ENCODE data around the gene CYP27B1. TPM values are rescaled to one million over a fixed set of nuclear protein-coding genes. Genes with fewer than 3 reads are reported as not detected.

CYP27B1 gene
- total and polyA plus RNA-seq, 9 of the 15 experiments (the other 6 are each of a cell fraction or from before 2014, with no cell fraction given): 0.18 to 4.2 (median 1.8) TPM

DNA sequence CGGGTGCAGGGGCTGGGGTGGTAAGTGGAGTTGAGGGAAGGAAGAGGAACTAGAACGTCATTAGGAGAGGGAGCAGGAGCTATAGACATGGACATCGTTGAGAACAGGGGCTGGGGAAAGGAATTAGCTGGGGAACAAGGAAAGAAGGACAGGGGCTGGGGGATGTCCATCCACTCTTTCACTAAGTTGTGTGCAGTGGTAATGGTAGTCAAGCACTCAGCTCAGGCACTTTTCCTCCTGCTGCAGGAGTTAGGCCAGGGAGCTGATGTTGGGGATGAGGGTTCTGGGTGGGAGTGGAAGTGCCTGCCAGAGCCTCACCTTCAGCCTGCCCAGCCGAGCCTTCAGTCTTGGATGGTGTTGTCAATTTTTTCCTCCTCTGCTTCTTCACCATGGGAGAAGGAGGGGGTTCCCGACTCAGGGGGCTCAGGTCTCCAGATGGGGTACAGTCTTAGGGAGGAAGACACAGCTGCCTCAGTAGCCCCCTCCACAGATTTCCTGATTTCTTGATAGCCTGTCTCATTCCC is 37.5 kb downstream of the CYP27B1 start:
- in situ Hi-C loops (cut with MboI) (no loop called here), intact Hi-C loops (cut with micrococcal nuclease) (loop anchor here (1.0 kb wide), 1 partner anchor 143 kb away; no protein-coding TSS in a partner anchor)
- no peak for ATAC-seq
- H3K4me2 ChIP-seq (ENCODE audit: insufficient read depth, low read length): no peak overlapping the region
- 3% methylated on average over 3 of the region's 5 CpGs for WGBS (ENCODE audit: insufficient coverage, low coverage, missing lambda C conversion rate)
- peaks cover 33 to 50% of the 10 kb centered on the region in 2 experiments for H3K27me3 ChIP-seq (ENCODE audit: control insufficient read depth in 2 of 2, insufficient read depth in 2 of 2, low read length in 2 of 2)
- no peaks in the 10 kb centered on the region; the same call in 1 of the 2 replicates for H3K9me3 ChIP-seq (replicated peaks; ENCODE audit: control insufficient read depth, insufficient read depth, low read depth, low read length)
- ChIA-PET CTCF (ENCODE audit: low intra/inter-chr PET ratio) (no interaction called here), POLR2A (interaction anchor here (0.5 to 1.2 kb wide), 5 partner anchors 10 to 1803 kb away, joined by 3 to 6 read pairs (median 3); no protein-coding TSS in a partner anchor)
- DNase-seq (ENCODE audit: extremely low read depth in 1 of 4, low spot score in 3 of 4): no peak
- no peaks in the 10 kb centered on the region for H3K36me3 ChIP-seq (ENCODE audit: control insufficient read depth, insufficient read depth, low read length)
- no peak overlapping the region for H3K27ac ChIP-seq (ENCODE audit: extremely low read depth, low read depth, low read length)
- peaks cover 4% of the 10 kb centered on the region for H3K9me1 ChIP-seq (ENCODE audit: control insufficient read depth, insufficient read depth, low read length)
- no peak for FAIRE-seq
- no peak overlapping the region for H3K4me3 ChIP-seq
- H3K9ac ChIP-seq (ENCODE audit: insufficient read depth in 1 of 2, low read depth in 2 of 2, low read length in 2 of 2): no peak overlapping the region
- H2AFZ ChIP-seq (ENCODE audit: low read depth, low read length): no peak overlapping the region
- H3K79me2 ChIP-seq (ENCODE audit: control insufficient read depth, insufficient read depth, low read length): no peaks in the 10 kb centered on the region
- H3K4me1 ChIP-seq (replicated peaks in 1 of 2; ENCODE audit: control insufficient read depth in 2 of 2, insufficient read depth in 2 of 2, low read length in 2 of 2): peaks cover 0 to 17% of the 10 kb centered on the region in 2 experiments; a peak in 2 of 5 replicates
- no TSS peak for BruUV-seq (replicated peaks)
- no peaks in the 10 kb centered on the region; the same call in 1 of the 2 replicates for H4K20me1 ChIP-seq (replicated peaks; ENCODE audit: control insufficient read depth, insufficient read depth, low read length)
- TF ChIP-seq SMARCA5 (IDR thresholded peaks at IDR 0.05) (no peak), ZBTB17 (CRISPR knock-in tag; IDR thresholded peaks at IDR 0.05) (no peak), RBBP5 (IDR thresholded peaks at IDR 0.05; ENCODE audit: borderline replicate concordance, insufficient read depth, low read length, poor library complexity, severe bottlenecking) (no peak), KDM4B (IDR thresholded peaks at IDR 0.05; ENCODE audit: borderline replicate concordance in 2 of 2, low read depth in 1 of 2) (no peak), PHF20 (IDR thresholded peaks at IDR 0.05; ENCODE audit: partially characterized antibody) (no peak), XRCC4 (IDR thresholded peaks at IDR 0.05; ENCODE audit: extremely low read depth, insufficient read depth, insufficient read length) (no peak), SMARCA4 (IDR thresholded peaks at IDR 0.05) (no peak), JUNB (CRISPR knock-in tag; conservative IDR thresholded peaks at IDR 0.05) (no peak), CREBBP (IDR thresholded peaks at IDR 0.05; ENCODE audit: low read depth, low read length) (no peak), TARDBP (IDR thresholded peaks at IDR 0.05) (no peak), ZNF41 (CRISPR knock-in tag; conservative IDR thresholded peaks at IDR 0.05) (no peak), POLR3G (IDR thresholded peaks at IDR 0.05; ENCODE audit: extremely low read depth, insufficient read length, insufficient replicate concordance) (no peak), TAL1 (IDR thresholded peaks at IDR 0.05) (no peak), CHCHD3 (CRISPR knock-in tag; IDR thresholded peaks at IDR 0.05) (no peak)
- TF ChIP-seq, protein P1, sequence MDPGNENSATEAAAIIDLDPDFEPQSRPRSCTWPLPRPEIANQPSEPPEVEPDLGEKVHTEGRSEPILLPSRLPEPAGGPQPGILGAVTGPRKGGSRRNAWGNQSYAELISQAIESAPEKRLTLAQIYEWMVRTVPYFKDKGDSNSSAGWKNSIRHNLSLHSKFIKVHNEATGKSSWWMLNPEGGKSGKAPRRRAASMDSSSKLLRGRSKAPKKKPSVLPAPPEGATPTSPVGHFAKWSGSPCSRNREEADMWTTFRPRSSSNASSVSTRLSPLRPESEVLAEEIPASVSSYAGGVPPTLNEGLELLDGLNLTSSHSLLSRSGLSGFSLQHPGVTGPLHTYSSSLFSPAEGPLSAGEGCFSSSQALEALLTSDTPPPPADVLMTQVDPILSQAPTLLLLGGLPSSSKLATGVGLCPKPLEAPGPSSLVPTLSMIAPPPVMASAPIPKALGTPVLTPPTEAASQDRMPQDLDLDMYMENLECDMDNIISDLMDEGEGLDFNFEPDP (CRISPR knock-in tag; IDR thresholded peaks at IDR 0.05): no peak
- TF ChIP-seq, protein P2, sequence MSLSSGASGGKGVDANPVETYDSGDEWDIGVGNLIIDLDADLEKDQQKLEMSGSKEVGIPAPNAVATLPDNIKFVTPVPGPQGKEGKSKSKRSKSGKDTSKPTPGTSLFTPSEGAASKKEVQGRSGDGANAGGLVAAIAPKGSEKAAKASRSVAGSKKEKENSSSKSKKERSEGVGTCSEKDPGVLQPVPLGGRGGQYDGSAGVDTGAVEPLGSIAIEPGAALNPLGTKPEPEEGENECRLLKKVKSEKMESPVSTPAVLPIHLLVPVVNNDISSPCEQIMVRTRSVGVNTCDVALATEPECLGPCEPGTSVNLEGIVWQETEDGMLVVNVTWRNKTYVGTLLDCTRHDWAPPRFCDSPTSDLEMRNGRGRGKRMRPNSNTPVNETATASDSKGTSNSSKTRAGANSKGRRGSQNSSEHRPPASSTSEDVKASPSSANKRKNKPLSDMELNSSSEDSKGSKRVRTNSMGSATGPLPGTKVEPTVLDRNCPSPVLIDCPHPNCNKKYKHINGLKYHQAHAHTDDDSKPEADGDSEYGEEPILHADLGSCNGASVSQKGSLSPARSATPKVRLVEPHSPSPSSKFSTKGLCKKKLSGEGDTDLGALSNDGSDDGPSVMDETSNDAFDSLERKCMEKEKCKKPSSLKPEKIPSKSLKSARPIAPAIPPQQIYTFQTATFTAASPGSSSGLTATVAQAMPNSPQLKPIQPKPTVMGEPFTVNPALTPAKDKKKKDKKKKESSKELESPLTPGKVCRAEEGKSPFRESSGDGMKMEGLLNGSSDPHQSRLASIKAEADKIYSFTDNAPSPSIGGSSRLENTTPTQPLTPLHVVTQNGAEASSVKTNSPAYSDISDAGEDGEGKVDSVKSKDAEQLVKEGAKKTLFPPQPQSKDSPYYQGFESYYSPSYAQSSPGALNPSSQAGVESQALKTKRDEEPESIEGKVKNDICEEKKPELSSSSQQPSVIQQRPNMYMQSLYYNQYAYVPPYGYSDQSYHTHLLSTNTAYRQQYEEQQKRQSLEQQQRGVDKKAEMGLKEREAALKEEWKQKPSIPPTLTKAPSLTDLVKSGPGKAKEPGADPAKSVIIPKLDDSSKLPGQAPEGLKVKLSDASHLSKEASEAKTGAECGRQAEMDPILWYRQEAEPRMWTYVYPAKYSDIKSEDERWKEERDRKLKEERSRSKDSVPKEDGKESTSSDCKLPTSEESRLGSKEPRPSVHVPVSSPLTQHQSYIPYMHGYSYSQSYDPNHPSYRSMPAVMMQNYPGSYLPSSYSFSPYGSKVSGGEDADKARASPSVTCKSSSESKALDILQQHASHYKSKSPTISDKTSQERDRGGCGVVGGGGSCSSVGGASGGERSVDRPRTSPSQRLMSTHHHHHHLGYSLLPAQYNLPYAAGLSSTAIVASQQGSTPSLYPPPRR (CRISPR knock-in tag; IDR thresholded peaks at IDR 0.05; ENCODE audit: borderline replicate concordance): no peak
- TF ChIP-seq, protein P3, sequence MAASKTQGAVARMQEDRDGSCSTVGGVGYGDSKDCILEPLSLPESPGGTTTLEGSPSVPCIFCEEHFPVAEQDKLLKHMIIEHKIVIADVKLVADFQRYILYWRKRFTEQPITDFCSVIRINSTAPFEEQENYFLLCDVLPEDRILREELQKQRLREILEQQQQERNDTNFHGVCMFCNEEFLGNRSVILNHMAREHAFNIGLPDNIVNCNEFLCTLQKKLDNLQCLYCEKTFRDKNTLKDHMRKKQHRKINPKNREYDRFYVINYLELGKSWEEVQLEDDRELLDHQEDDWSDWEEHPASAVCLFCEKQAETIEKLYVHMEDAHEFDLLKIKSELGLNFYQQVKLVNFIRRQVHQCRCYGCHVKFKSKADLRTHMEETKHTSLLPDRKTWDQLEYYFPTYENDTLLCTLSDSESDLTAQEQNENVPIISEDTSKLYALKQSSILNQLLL (CRISPR knock-in tag; IDR thresholded peaks at IDR 0.05; ENCODE audit: borderline replicate concordance): no peak
